HG03565 (cell line): ENCODE data around the gene RPL14.
"Not testable (repeated sequence)": the region's sequence is repeated elsewhere in the genome, so short reads cannot be mapped to it uniquely, and the experiment has no call there.

Experiments used
- ATAC-seq: cut with Tn5 transposase; IDR thresholded peaks from one replicate; pipeline ENCODE4 v1.9.1; 2021; ENCODE audit warnings: mild to moderate bottlenecking, moderate library complexity; ENCODE audit not compliant: unreplicated experiment

The RPL14 gene

GRCh38 chr3:40456940-40457823 lies at the start of gene RPL14:
Gene RPL14 (plus strand): TSS chr3:40457339. CDS start chr3:40457472, 133 bp downstream.
- peak; percentile 56 for ATAC-seq

DNA sequence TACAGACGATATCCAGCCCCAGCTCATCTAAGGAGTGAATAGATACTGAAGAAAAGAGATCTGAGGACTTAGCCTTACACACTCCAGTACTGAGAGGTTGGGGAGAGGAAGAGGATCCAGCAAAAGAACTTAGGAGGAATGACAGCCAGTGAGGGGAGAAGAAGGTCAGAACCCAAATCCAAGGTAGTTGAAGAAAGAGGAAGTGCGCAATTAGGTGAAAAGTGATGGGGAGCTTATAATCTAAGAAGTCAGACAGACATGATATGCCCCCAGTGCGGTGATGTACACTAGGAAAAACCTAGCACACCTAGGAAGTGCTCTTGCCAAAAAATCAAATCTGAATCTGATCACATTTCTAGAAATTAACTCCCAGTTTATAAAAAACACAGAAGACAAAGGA lies 49.5 kb upstream of the RPL14 start:
- no peak for ATAC-seq

DNA sequence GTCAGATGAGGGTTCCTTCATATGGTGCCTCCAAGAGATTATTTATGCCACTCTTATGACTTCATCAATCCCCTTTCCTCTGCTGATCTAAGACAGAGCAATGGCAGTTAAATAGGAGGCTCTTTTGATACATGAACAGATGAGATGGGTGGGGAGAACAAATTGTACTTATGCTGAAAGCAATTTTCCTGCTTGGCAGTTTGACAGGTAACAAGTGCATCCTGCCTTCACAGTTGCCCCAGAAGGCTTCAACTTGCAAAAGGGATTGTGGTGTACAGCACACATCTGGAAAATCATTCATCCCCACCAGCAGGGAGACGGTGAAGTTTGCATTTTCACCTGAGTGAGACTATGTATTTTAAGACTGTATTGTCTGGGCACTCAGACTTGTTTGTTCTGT lies 42.9 kb upstream of the RPL14 start:
- no peak for ATAC-seq

GRCh38 chr3:40417845-40418543 lies 39.1 kb upstream of the RPL14 start:
- ATAC-seq = no peak

GRCh38 chr3:40422861-40423260 lies 34.3 kb upstream of the RPL14 start:
- no peak for ATAC-seq

DNA sequence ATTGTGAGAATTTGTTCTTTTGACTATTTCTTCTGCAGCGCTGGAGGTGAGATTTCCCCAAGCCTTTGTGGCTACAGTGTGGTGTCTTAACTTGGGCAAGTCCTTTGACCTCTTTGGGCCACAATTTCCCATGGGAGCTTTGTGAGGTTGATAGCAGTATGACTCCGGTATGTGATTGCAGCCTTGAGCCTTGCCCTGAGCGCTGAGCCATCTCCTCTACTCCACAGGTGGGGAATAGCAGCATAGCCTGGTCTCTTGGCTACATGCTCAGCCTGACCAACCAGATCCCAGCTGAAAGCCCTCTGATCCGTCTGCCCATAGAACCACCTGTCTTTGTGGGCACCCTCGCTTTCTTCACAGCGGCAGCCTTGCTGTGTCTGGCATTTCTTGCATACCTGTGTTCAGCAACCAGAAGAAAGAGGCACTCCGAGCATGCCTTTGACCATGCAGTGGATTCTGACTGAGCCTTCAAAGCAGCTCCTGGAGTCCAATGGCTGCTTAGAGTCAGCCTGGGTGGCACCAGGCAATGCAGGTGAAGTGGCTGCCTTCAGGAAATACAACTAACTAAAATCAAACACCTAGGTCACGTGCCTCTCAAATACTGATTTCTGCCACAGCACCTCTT lies 30.0 kb upstream of the RPL14 start:
- ATAC-seq = no peak

- no peak for ATAC-seq
Measured at GRCh38 chr3:40432793-40433192, 24.3 kb upstream of the RPL14 start.

GRCh38 chr3:40437889-40438288 lies 19.2 kb upstream of the RPL14 start:
- ATAC-seq = no peak

- no peak for ATAC-seq
Measured at GRCh38 chr3:40445062-40445461, 12.1 kb upstream of the RPL14 start.

DNA sequence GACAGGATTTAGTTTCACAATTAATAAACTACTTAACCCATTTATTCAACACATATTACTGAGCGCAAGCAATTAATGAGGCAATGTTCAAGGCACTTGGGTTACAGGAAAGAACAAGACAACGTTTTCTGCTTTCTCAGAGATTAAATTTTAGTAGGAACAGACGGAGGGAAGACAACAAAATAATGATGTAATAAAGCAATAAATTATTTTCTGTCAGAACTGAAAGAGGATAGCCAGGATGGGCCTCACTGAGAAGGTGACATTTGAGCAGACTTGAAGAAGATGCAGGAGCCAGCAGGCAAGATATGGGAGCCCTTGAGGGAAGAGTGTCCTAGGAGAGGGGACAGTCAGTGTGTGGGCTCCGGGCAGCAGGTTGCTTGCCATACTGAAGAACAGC lies 11.3 kb upstream of the RPL14 start:
- no peak for ATAC-seq

GRCh38 chr3:40450438-40450837 lies 6.7 kb upstream of the RPL14 start:
- no peak for ATAC-seq

DNA sequence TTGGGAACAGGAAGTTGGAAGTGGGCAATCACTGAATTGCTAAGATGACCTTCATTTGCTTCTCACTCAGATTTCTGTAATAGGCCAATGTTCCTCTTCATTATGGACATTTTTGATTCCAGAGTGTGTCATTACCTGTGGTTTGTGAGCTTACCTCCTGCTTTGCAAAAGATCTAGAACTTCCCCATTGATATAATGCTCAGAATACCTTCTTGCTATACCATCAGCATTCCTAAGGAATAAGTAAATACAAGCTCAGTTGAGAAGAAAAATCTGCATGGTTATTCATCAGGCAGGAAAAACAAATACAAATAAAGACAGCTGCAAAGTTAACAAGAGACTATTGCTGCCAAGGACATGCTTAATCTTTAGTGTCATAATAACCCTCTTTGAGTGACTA lies 5.6 kb upstream of the RPL14 start:
- ATAC-seq = no peak

GRCh38 chr3:40452057-40452456 lies 5.1 kb upstream of the RPL14 start:
- no peak for ATAC-seq

- no peak for ATAC-seq
Measured at GRCh38 chr3:40452562-40452875, 4.6 kb upstream of the RPL14 start.

DNA sequence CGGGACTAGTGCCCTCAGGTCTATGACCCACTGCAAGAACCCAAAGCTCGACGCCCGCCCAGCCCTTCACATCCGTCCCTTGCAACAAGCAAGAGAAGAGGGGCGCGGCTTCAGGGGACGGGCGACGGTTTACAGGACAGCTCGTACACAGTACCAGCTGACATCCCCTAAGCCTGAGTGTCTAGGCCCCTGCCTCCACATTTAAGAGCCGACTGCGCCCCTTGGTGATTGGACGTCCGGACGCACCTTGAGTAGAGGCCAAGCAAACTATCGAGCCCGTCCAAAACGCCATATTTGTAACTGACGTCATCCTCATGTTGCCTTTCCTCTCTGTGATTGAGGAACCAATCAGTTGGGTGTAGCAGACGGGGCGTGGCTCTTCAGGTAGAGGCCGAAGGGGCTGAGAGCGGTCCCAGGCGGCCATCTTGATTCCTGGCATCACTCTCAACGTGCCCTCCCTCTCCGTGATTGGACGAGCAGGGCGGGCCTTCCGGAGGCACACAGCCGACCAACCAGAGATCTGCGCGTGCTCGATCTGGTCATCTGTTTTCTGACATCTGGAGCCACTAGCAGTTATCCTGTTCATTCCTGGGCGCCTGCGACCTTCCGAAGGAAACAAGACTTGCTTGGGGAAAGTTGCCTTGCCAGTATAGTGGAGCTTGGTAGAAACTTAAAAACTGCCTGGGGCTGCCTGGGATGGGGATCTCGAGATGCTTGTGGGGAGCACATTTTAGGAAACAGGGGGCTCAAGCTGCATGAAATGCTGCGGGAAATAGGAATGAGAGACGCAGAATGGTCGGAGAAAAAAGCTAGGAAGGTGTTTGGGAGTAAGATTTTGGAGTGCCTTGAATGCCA lies 4.0 kb upstream of the RPL14 start:
- ATAC-seq = peak; percentile 87

- ATAC-seq = no peak
Measured at GRCh38 chr3:40453933-40454332, 3.2 kb upstream of the RPL14 start.

- ATAC-seq = no peak
Measured at GRCh38 chr3:40455328-40455727, 1.8 kb upstream of the RPL14 start.

GRCh38 chr3:40456279-40456939 lies 730 bp upstream of the RPL14 start:
- ATAC-seq = no peak

GRCh38 chr3:40458473-40458872 lies 1.3 kb downstream of the RPL14 start:
- ATAC-seq = no peak

- not testable (repeated sequence) for ATAC-seq
Measured at GRCh38 chr3:40460481-40460880, 3.3 kb downstream of the RPL14 start.
